Measurements from ENCODE around the gene PARP15.
"Not testable (repeated sequence)": the region's sequence is repeated elsewhere in the genome, so short reads cannot be mapped to it uniquely, and the experiment has no call there.

- not testable (repeated sequence) for TF ChIP-seq POLR2AphosphoS5, POLR2A, EP300 (IDR thresholded peaks at IDR 0.05)
- TF ChIP-seq, protein P1, sequence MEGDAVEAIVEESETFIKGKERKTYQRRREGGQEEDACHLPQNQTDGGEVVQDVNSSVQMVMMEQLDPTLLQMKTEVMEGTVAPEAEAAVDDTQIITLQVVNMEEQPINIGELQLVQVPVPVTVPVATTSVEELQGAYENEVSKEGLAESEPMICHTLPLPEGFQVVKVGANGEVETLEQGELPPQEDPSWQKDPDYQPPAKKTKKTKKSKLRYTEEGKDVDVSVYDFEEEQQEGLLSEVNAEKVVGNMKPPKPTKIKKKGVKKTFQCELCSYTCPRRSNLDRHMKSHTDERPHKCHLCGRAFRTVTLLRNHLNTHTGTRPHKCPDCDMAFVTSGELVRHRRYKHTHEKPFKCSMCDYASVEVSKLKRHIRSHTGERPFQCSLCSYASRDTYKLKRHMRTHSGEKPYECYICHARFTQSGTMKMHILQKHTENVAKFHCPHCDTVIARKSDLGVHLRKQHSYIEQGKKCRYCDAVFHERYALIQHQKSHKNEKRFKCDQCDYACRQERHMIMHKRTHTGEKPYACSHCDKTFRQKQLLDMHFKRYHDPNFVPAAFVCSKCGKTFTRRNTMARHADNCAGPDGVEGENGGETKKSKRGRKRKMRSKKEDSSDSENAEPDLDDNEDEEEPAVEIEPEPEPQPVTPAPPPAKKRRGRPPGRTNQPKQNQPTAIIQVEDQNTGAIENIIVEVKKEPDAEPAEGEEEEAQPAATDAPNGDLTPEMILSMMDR (IDR thresholded peaks at IDR 0.05), result not testable (repeated sequence)
Observed at GRCh38 chr3:122658336-122658735, 80.9 kb downstream of the PARP15 start.
